ENCODE results near the gene TSTD2. TPM values are rescaled to one million over a fixed set of nuclear protein-coding genes. Genes with fewer than 3 reads are reported as not detected.

TSTD2 gene
- total RNA-seq, 1 experiment from 2014 or later: 16.8 TPM

GRCh38 chr9:97572892-97573365, 60.2 kb downstream of the TSTD2 start:
- ChIA-PET POLR2A (no interaction called here), CTCF (interaction anchor here (0.6 kb wide), 1 partner anchor 87 kb away, joined by 4 read pairs; no protein-coding TSS in a partner anchor)
- H3K4me1 Mint-ChIP-seq: no peaks in the 10 kb centered on the region
- no peak for DNase-seq (ENCODE audit: low spot score)
- H3K27ac Mint-ChIP-seq: no peak overlapping the region
- H3K36me3 Mint-ChIP-seq: no peaks in the 10 kb centered on the region
- H3K9me3 Mint-ChIP-seq: no peaks in the 10 kb centered on the region
- ATAC-seq: no peak
- no peak overlapping the region for H3K4me3 Mint-ChIP-seq
- H3K27me3 Mint-ChIP-seq (ENCODE audit: low read depth): peaks cover 5% of the 10 kb centered on the region; the same call in 1 of the 2 replicates
- TF ChIP-seq ZNF219 (CRISPR knock-in tag; IDR thresholded peaks at IDR 0.05; ENCODE audit: borderline replicate concordance) (no peak), CREM (CRISPR knock-in tag; IDR thresholded peaks at IDR 0.05) (no peak), E2F5 (CRISPR knock-in tag; IDR thresholded peaks at IDR 0.05) (no peak), KAT7 (CRISPR knock-in tag; IDR thresholded peaks at IDR 0.05; ENCODE audit: borderline replicate concordance) (no peak), CBFB (CRISPR knock-in tag; IDR thresholded peaks at IDR 0.05; ENCODE audit: low read depth) (no peak), MXD4 (CRISPR knock-in tag; IDR thresholded peaks at IDR 0.05; ENCODE audit: borderline replicate concordance) (no peak), MYBL2 (CRISPR knock-in tag; IDR thresholded peaks at IDR 0.05) (no peak)

GRCh38 chr9:97572196-97572891, 60.8 kb downstream of the TSTD2 start:
- ChIA-PET CTCF (no interaction called here), POLR2A (no interaction called here)
- no peak overlapping the region for H3K27ac Mint-ChIP-seq
- DNase-seq (ENCODE audit: low spot score) (no peak), ATAC-seq (no peak)
- H3K27me3 Mint-ChIP-seq (ENCODE audit: low read depth): peaks cover 5% of the 10 kb centered on the region; the same call in 1 of the 2 replicates
- H3K36me3 Mint-ChIP-seq: no peaks in the 10 kb centered on the region
- TF ChIP-seq CREB1 (CRISPR knock-in tag; IDR thresholded peaks at IDR 0.05) (no peak), FOXK1 (CRISPR knock-in tag; IDR thresholded peaks at IDR 0.05) (no peak), KAT7 (CRISPR knock-in tag; IDR thresholded peaks at IDR 0.05; ENCODE audit: borderline replicate concordance) (no peak), GABPB1 (CRISPR knock-in tag; IDR thresholded peaks at IDR 0.05) (no peak), ATF2 (CRISPR knock-in tag; IDR thresholded peaks at IDR 0.05; ENCODE audit: borderline replicate concordance, low read depth) (no peak), GTF2I (CRISPR knock-in tag; conservative IDR thresholded peaks at IDR 0.05) (no peak)
- no peak overlapping the region for H3K4me3 Mint-ChIP-seq
- H3K9me3 Mint-ChIP-seq: no peaks in the 10 kb centered on the region
- no peaks in the 10 kb centered on the region for H3K4me1 Mint-ChIP-seq

- Mint-ChIP-seq H3K9me3 (no peaks in the 10 kb centered on the region), H3K4me1 (no peaks in the 10 kb centered on the region), H3K4me3 (no peak overlapping the region), H3K27ac (no peak overlapping the region; the same call in 1 of the 2 replicates), H3K36me3 (no peaks in the 10 kb centered on the region), H3K27me3 (ENCODE audit: low read depth) (peaks cover 5% of the 10 kb centered on the region; the same call in 1 of the 2 replicates)
- POLR2A ChIA-PET: no interaction called here
- DNase-seq (ENCODE audit: low spot score) (no peak), ATAC-seq (no peak)
- CTCF ChIA-PET: no interaction called here
- no peak for TF ChIP-seq AFF4 (CRISPR knock-in tag; IDR thresholded peaks at IDR 0.05; ENCODE audit: borderline replicate concordance)
- TF ChIP-seq RELA (CRISPR knock-in tag; IDR thresholded peaks at IDR 0.05; ENCODE audit: borderline replicate concordance): no peak
- TF ChIP-seq MXD4 (CRISPR knock-in tag; IDR thresholded peaks at IDR 0.05; ENCODE audit: borderline replicate concordance): no peak
- no peak for TF ChIP-seq ELF4 (CRISPR knock-in tag; IDR thresholded peaks at IDR 0.05; ENCODE audit: low read depth)
- no peak for TF ChIP-seq FOXP1 (CRISPR knock-in tag; IDR thresholded peaks at IDR 0.05; ENCODE audit: borderline replicate concordance)
- TF ChIP-seq EMX1 (CRISPR knock-in tag; IDR thresholded peaks at IDR 0.05): no peak
- TF ChIP-seq SMAD4 (CRISPR knock-in tag; IDR thresholded peaks at IDR 0.05): no peak
- TF ChIP-seq ZNF671 (CRISPR knock-in tag; IDR thresholded peaks at IDR 0.05): no peak
- no peak for TF ChIP-seq GTF2I (CRISPR knock-in tag; conservative IDR thresholded peaks at IDR 0.05)
- no peak for TF ChIP-seq ETV6 (CRISPR knock-in tag; IDR thresholded peaks at IDR 0.05)
- TF ChIP-seq ERG (CRISPR knock-in tag; IDR thresholded peaks at IDR 0.05): no peak
- TF ChIP-seq NFATC4 (CRISPR knock-in tag; IDR thresholded peaks at IDR 0.05): no peak
- no peak for TF ChIP-seq HMGA2 (CRISPR knock-in tag; IDR thresholded peaks at IDR 0.05)
- no peak for TF ChIP-seq MYBL2 (CRISPR knock-in tag; IDR thresholded peaks at IDR 0.05)
- TF ChIP-seq ZNF396 (CRISPR knock-in tag; IDR thresholded peaks at IDR 0.05; ENCODE audit: borderline replicate concordance): no peak
- TF ChIP-seq SOX15 (CRISPR knock-in tag; IDR thresholded peaks at IDR 0.05): no peak
These were observed 61.5 kb downstream of the TSTD2 start for GRCh38 chr9:97571664-97572063.
